Measurements from ENCODE around the gene PLD4. TPM values are rescaled to one million over a fixed set of nuclear protein-coding genes. Genes with fewer than 3 reads are reported as not detected.

PLD4 gene
- total and polyA plus RNA-seq, 2 of the 8 experiments (the other 6 are each of a cell fraction or from before 2014, with no cell fraction given): 0.05 TPM; not detected in 1

DNA sequence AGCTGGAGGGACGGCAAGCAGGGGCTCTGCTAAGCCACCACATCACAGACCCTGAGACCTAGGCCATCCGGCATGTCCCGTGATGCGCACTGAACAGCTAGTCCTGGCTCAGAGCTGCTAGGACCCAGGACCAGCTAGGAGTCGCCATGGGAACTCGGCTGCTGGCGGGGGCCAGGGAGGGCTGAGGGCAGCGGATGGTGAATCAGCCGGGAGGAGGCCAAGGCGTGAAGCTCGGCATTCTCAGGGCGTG, 48.4 kb downstream of the PLD4 start:
- no peak for FAIRE-seq
- POLR2A ChIA-PET (ENCODE audit: partially characterized antibody): no interaction called here
- Histone ChIP-seq H3K79me2 (ENCODE audit: control insufficient read depth in 1 of 2, insufficient read depth in 2 of 2, low read length in 2 of 2) (no peaks in the 10 kb centered on the region), H3K27me3 (replicated peaks in 1 of 4; ENCODE audit: control insufficient read depth in 3 of 4, extremely low read depth in 1 of 4, insufficient read depth in 3 of 4, low read length in 3 of 4) (peaks cover 15 to 18% (median 18%) of the 10 kb centered on the region in 4 experiments; a peak in 6 of 7 replicates), H4K8ac (ENCODE audit: extremely low read depth, insufficient read depth, low read length) (no peak overlapping the region; the same call in 1 of the 2 replicates), H3K4me3 (ENCODE audit: extremely low read depth in 1 of 4, insufficient read depth in 2 of 4, low read depth in 3 of 4, low read length in 4 of 4) (no peak overlapping the region), H4K20me1 (replicated peaks in 1 of 2; ENCODE audit: control insufficient read depth in 1 of 2, insufficient read depth in 2 of 2, low read length in 2 of 2) (peaks cover 4 to 5% of the 10 kb centered on the region in 2 experiments), H2BK20ac (ENCODE audit: low read length) (no peak overlapping the region; the same call in 1 of the 2 replicates), H3K23ac (ENCODE audit: insufficient read length) (no peak overlapping the region), H2BK15ac (ENCODE audit: low read length) (0 out of 2 replicates have a peak overlapping the region, but pooled peaks have one; percentile 46), H3K4me1 (replicated peaks in 1 of 4; ENCODE audit: control insufficient read depth in 3 of 4, insufficient read depth in 4 of 4, low read length in 3 of 4) (peaks cover 0 to 18% (median 9%) of the 10 kb centered on the region in 4 experiments; a peak in 5 of 7 replicates), H2BK12ac (ENCODE audit: low read depth, low read length) (peak overlapping the region; percentile 50; the same call in 1 of the 2 replicates), H3K9ac (replicated peaks in 1 of 4; ENCODE audit: extremely low read depth in 1 of 4, low read depth in 3 of 4, low read length in 3 of 4) (no peak overlapping the region), H3K56ac (replicated peaks; ENCODE audit: insufficient read length, low read depth, low read length) (no peak overlapping the region), H2AK5ac (ENCODE audit: low read depth, low read length) (no peak overlapping the region), H2BK120ac (replicated peaks; ENCODE audit: low read depth, low read length) (no peak overlapping the region), H4K5ac (ENCODE audit: insufficient read length, low read depth, low read length) (no peak overlapping the region), H3K79me1 (ENCODE audit: low read depth, low read length) (no peaks in the 10 kb centered on the region), H3K23me2 (ENCODE audit: low read depth, low read length) (peaks cover 5% of the 10 kb centered on the region; the same call in 1 of the 2 replicates), H4K91ac (replicated peaks; ENCODE audit: insufficient read length, low read length) (no peak overlapping the region), H3K27ac (ENCODE audit: low read depth, low read length) (no peak overlapping the region), H3K18ac (ENCODE audit: extremely low read depth, low read length) (no peak overlapping the region; the same call in 1 of the 2 replicates), H3K9me3 (ENCODE audit: insufficient read depth in 2 of 2, low read depth in 1 of 2, low read length in 1 of 2) (no peaks in the 10 kb centered on the region), H2BK5ac (ENCODE audit: low read depth, low read length) (no peak overlapping the region), H3K4ac (replicated peaks; ENCODE audit: insufficient read length, low read depth, low read length) (peak overlapping the region; percentile 78), H3K4me2 (ENCODE audit: insufficient read depth in 1 of 2, low read depth in 2 of 2, low read length in 2 of 2) (no peak overlapping the region), H2AFZ (ENCODE audit: low read length) (no peak overlapping the region), H3K14ac (ENCODE audit: insufficient read length) (no peak overlapping the region), H3K36me3 (ENCODE audit: control insufficient read depth in 2 of 4, insufficient read depth in 4 of 4, low read length in 3 of 4) (no peaks in the 10 kb centered on the region)
- WGBS, 2 experiments (ENCODE audit: extremely low coverage in 1 of 2, insufficient coverage in 1 of 2, insufficient read length in 1 of 2, insufficient replicate concordance in 2 of 2, low coverage in 1 of 2, low lambda C conversion rate in 2 of 2, missing lambda C conversion rate in 1 of 2): 73% methylated on average over 11 of the region's 12 CpGs; no CpG with 5 or more reads in 1 of the 2 experiments
- DNase-seq (ENCODE audit: low read depth in 1 of 2, low spot score in 2 of 2): no peak
- TF ChIP-seq SAP30 (IDR thresholded peaks at IDR 0.05; ENCODE audit: insufficient read depth, insufficient replicate concordance, low read length) (no peak), SUZ12 (IDR thresholded peaks at IDR 0.05; ENCODE audit: low read length) (no peak), CEBPB (IDR thresholded peaks at IDR 0.05; ENCODE audit: low read depth, low read length) (no peak), HDAC2 (IDR thresholded peaks at IDR 0.05; ENCODE audit: borderline replicate concordance in 1 of 2, low read depth in 2 of 2, low read length in 2 of 2) (no peak), SIX5 (IDR thresholded peaks at IDR 0.05; ENCODE audit: low read depth, low read length) (no peak), TAF1 (IDR thresholded peaks at IDR 0.05; ENCODE audit: low read depth, low read length) (no peak)
- CTCF ChIA-PET (ENCODE audit: partially characterized antibody): interaction anchor here (0.7 to 11.5 kb wide), 9 partner anchors 38 to 109 kb away, joined by 3 to 161 read pairs (median 4); no protein-coding TSS in a partner anchor

Data from H1 (cell line).